ENCODE data around the gene TMEM60.
"Not testable (repeated sequence)": the region's sequence is repeated elsewhere in the genome, so short reads cannot be mapped to it uniquely, and the experiment has no call there.

The TMEM60 gene, protein sequence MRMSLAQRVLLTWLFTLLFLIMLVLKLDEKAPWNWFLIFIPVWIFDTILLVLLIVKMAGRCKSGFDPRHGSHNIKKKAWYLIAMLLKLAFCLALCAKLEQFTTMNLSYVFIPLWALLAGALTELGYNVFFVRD

DNA sequence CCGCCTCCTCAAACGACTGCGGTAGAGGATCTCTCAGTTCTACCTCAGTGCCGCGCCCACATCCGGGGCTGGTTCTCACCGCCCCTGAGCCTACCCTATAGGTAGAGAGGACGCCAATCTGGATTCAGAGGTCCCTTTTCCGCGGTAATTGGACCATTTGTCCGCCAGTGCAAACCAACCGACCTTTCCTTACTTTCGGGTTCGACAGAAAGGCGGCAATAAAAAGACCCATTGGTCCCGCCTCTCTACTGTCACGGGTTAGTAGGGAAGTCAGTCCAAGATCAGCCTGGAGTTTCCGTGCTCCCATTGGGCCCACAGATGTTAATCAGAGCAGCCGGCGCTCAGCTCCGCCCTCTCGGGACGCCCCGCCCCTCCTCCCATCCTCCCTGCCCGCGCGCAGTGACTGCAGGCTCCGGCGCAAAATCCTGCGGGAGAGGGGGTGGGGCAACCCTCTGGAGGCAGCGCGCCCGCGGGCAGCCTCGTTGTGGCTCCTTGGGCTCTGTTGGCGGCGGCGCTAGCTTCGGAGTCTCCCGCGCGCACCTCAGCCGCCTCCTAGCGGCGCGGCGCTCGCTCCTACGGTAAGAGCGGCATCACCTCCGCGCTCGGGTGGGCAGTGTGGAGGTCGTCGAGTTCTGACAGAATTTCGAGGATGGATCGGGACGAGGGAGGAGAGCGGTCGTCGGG is at the start of gene TMEM60, which contains the start of gene PHTF2:
Gene TMEM60 (minus strand): TSS at position 41 of the 684 bp plus-strand sequence. CDS start 4,061 bp downstream, outside the sequence.
Gene PHTF2 (plus strand): TSS at position 380 of the 684 bp plus-strand sequence.
- peak; percentile 100 for DNase-seq

DNA sequence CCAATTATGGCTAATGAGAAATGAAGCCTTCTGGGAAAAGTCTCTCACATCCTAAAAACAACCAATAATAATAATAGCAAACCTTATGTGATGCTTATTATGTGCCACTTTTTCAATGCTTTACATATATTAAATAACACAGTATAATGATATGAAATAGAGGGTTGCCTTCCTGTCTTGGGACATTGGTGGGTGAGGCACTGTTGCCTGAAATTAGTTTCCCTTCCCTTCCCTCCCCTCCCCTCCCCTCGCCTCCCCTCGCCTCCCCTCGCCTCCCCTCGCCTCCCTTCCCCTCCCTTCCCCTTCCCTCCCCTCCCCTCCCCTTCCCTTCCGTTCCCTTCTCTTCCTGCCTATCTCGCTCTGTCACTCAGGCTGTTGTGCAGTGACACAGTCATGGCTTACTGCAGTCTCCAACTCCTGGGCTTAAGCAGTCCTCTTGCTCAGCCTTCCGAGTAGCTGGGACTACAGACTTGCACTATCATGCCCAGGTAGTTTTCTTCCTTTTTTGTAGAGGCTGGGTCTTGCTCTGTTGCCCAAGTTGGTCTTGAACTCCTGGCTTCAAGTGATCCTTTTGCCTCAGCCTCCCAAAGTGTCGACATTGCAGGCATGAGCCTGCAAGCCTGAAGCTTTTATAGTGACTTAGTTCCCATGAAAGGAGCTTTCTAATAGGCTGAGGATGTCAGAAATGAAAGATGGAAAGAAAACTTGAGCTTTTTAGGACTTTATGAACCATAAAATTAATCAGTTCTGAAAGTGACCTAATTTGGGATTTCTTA is 48.3 kb upstream of the TMEM60 start:
- DNase-seq: no peak

DNA sequence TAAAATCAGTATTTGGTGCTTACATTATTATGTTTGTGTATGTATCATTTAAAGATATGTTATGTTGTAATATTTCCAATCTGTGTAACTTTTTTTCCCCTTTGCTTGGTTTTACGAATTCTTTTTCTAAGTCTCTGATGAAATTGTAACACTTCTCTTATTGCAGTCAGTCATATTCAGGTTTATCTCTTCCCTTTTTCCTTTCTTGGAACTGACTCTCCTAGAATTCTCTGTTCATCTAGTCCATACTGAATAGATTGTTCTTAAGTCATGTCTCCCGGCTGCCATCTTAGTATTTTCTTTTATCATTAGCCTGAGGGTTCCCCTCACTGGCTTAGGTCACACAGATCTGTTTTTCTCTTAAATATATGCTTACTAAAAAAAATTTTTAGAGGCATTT is 45.0 kb upstream of the TMEM60 start:
- DNase-seq: peak; percentile 41

DNA sequence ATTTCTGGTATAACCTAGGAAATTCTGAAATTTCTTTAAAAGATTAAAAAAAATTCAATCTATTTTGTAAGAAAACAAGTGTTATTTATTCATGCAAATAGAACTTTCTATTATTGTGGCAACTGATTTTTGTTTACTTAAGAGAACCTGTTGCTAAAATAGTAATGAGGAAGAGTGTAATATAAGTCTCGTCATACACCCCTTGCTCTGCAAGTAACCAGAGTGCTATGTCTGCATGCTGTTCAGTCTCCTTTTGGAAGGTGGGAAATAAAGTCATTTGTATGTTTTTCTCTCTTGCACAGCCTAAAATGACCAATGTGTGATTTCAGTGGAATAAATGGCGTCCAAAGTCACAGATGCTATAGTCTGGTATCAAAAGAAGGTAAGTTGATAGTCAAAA is 41.7 kb upstream of the TMEM60 start:
- DNase-seq: no peak

DNA sequence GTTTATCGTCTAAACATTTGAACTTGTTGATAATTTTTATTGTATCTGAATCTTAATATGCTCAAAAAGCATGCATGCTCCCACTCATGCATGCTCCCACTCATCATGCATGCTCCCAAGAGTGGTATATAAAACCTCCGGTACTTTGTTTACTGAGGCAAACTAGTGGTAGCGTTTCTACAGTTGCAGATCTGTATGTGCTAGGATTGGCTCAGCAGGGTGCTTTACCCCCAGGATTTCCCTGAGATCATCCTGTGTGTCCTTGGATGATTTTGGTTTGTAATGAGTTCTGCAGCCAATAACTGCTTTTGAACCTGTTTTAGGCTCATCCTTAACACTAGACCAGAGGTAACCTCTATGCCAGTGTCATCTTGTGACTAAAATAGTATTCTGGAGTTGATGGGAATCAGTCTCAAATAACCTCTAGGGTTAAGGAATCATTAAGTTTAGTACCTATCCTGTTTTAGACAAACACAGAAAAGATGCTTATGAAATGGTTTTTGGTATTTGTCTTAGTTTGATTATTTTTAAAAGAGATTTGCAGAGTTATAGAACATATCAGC is 40.8 kb upstream of the TMEM60 start:
- no peak for DNase-seq

DNA sequence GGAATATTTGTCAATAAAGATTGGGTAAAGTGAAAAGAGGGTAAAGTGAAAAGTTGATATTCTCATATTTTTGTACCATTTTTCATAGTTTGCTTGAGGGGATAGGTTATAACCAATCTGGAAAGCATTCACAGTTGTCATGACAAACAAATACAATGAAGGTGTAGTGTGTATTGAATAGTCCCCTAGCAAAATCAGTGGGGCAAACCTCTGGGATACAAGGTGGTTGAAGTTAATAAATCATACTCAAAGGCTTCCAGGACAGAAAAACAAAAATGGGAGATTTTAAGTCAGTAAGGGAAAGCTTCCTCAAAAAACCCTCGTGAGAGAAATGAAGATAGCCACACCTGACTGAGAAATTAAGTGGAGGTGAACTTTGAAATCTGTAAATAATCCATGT is 39.7 kb upstream of the TMEM60 start:
- no peak for DNase-seq

DNA sequence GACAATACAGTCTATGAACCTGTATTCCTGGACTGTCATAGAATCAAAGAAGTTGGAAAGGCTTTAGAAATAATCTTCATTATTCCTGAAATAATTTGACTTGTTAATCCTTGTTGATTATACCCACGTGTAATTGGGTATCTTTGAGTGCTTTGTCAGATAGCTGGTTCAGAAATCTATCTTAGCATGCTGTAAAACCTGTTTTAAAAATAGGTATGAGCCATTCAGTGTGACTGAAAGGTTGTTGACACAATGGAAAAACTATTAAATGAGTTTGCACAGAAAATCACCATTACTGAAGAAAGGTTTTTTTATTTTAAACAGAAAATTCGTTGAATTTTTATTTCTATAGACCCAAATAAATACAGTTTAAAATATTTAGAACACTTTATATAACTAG is 39.0 kb upstream of the TMEM60 start:
- no peak for DNase-seq

DNA sequence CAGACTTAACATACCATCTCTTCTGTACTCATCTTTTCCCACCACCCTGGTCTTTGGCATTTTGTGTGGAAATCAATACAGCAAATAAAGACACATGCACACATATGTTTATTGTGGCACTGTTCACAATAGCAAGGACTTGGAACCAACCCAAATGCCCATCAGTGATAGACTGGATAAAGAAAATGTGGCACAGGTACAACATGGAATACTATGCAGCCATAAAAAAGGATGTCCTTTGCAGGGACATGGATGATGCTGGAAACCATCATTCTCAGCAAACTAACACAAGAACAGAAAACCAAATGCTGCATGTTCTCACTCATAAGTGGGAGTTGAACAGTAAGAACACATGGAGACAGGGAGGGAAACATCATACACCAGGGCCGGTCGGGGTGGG is 38.2 kb upstream of the TMEM60 start:
- DNase-seq: not testable (repeated sequence)

DNA sequence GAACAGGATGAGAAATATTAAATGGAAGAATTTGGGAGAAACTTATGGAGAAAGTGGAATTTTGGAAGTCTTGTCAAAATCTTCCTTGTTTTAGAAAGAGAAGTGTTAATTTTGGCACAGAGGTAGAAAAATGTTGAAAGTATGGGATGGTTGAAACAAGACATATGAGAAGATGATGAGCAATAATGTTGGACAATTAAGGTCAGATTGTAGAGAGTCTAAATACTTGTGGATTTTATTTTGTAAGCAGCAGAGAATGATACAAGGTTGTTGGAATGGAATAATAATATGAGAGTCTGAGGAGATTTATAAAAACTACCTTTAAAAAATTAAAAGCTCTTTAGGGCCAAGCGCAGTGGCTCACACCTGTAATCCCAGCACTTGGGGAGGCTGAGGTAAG is 34.9 kb upstream of the TMEM60 start:
- no peak for DNase-seq

DNA sequence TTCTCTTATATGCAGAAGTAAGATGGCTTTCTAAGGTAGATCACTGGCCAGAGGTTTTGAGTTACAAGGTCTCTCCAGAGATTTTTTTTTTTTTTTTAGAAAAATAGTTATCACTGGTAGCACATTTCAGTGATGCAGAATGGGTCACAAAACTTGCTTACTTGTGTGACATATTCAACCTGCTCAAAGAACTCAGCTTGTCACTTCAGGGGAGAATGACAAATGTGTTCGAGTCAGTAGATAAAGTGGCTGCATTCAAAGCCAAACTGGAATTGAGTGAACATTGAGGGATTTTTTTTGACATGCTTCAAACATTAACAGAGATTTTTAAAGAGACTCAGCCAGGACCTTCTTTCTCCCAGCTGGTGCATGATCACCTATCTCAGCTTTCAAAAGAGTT is 33.7 kb upstream of the TMEM60 start:
- no peak for DNase-seq

DNA sequence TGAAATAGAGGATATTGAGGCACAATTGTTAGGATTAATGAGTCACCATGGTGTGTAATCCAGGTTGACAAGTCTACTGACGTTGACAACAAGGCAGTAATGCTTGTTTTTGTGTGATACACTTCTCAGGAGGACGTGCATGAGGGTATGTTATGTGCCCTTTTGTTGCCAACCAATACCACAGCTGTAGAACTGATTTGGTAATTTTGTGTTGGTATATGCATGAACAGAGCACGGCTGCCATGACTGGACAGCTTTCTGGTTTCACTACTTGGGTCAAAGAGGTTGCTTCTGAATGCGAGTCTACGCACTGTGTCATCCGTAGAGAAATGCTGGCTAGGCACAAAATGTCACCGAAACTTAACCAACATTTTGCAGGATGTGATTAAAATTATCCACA is 33.2 kb upstream of the TMEM60 start:
- no peak for DNase-seq

DNA sequence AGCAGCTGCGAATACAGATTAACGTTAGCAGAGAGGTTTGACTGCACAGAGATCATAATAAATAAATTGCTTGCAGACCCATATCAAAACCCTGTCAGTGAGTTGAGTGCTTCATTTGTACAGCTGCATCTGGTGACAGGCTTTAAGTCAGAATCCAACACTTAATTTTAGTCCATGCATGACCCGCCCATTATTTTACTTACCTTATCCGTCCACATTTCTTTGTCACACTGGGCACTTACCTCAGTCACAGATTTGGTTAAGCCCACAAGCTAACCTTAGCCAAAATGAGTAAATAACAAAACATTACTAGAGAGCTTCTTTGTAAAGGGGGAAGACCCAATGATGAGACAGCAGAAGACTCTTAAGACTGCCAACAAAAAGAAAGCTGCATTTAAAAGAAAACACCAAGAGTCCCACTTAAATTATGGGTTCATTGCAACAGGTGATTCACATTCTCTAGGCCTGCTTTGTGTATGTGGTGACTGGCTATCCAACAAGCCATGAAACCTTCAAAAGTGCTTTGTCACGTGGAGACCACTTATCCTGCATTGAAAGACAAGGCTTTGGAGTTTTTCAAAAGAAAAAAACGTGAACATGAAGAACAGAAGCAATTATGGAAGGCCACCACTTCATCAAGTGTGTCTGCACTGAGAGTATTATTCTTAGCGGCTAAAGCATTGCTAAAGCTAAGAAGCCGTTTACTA is 32.6 kb upstream of the TMEM60 start:
- no peak for DNase-seq

DNA sequence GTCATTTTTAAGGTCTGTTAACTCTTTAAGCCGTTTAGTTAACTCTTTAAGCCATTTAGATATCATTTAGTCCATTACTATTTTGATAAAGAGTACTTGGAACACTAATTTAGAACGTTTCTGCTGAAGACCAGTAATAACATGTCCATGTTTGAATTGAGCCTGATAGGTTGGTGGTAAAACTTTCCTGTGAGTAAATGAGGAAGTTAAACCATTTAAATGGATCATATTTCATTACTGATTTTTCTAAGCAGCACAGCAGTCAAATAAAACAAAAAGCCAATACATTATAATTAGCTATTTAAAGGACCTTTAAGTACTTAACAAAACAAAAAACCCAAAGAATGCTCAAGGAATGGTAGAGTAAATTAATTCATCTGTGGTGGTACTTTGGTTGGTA is 29.8 kb upstream of the TMEM60 start:
- DNase-seq: peak; percentile 32

DNA sequence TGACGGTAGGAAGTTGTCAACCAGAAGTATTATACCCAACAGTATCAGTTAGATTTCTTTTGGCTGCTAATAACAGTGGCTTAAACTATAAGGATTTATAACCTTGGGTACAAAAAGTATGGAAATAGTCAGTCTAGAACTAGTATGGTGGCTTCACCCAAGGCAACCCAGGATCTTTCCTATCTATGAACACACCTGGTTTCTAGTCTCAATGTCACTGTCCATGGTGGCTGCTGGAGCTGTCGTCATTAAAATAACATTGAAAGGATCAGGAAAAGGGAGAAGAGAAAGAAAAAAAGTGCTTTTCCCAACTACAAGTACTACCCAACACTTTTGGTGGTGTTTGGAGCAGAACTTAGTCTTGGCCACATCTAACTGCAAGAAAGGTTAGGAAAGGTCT is 28.1 kb upstream of the TMEM60 start:
- no peak for DNase-seq

DNA sequence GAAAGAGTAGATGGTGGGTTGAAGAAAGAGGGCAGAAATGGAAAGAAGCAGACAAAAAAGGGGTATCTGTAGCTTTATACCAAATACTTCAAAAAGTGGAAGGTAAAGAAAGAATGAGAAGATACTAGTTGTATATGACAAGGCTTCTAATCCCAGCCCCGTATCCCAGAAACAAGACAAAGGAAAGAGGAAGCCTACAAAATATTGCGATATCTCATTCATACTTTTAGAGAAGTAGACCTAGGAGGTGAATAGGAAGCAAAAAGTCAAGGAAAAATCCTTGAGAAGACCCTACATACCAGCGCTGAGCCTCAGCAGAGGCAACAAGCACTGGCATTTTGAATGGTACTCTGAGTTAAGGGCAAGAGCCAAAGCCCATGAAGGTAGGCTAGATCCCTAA is 26.9 kb upstream of the TMEM60 start:
- no peak for DNase-seq

DNA sequence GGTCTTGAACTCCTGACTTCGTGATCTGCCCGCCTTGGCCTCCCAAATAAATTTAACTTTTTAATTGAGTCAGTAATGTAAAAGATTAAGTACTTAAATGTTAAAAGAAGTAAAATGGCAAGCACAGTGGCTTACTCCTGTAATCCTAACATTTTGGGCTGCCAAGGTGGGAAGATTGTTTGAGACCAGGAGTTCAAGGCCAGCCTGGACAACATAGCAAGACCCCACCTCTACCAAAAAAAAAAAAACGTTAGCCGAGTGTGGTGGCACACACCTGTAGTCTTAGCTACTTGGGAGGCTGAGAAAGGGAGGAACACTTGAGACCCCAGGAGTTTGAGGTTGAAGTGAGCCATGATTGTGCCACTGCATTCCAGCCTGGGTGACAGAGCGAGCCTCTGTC is 26.4 kb upstream of the TMEM60 start:
- no peak for DNase-seq

DNA sequence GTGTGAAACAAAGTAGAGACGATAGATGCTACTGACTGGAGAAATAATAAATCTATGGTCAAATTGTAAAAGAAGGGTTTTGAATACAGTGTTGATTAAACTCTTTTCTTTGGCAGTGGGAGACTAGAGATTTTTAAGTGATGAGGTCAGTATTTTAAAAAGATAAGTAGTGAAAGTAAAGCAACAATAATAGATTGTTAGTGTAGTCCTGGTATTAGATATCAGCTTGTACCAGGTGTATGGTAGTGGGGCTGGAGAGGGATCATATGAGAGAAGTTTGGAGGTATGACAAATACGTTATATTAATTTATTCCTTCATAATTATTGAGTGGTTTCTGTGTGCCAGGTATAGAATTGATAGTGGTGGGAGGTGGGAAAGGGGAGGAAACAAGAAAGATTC is 25.6 kb upstream of the TMEM60 start:
- no peak for DNase-seq

DNA sequence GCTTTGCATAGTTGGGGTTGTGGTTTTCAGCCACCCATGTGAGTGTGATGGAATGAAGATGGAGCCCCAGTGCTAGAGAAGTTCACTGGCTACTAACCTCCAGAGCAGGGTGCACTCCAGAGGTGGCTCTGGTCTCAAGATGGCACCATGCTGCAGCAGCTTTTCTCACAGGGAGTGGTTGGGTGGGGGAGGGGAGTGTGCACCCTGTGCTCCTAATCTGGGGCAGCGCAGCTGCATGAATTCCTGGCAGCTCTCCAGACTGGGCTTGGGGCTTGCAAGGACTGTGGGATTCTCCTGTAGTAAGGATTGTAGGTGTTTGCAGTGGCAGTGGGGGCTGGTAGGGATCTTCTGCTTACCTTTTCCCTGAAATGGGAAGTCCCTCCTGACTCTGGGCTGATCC is 24.0 kb upstream of the TMEM60 start:
- DNase-seq: peak; percentile 80

DNA sequence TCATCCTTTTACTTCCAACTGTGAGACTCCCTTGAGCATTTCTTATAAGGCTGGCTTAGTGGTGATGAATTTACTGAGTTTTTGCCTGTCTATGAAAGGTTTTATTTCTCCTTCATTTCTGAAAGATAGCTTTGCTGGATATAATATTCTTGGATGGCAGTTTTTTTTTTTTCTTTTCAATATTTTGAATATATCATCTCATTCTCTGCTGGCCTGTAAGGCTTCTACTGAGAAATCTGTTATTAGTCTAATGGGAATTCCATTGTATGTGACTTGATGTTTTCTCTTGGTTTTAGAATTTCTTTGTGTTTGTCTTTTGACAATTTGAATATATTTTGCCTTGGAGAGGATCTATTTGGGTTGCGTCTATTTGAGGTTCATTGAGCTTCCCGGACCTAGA is 22.7 kb upstream of the TMEM60 start:
- no peak for DNase-seq

DNA sequence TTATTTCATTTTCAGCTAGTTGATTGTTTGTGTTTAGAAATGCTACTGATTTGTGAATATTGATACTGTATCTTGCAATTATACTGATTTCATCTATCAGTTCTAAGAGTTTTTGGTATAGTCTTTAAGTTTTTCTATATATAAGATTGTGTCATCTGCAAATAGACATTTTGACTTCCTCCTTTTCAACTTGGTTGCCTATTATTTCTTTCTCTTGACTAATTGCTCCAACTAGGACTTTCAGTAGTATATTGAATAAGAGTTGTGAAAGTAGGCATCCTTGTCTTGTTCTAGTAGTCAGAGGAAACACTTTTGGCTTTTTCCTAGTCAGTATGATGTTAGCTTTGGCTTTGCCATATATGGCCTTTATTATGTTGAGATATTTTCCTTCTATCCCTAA is 20.8 kb upstream of the TMEM60 start:
- no peak for DNase-seq

DNA sequence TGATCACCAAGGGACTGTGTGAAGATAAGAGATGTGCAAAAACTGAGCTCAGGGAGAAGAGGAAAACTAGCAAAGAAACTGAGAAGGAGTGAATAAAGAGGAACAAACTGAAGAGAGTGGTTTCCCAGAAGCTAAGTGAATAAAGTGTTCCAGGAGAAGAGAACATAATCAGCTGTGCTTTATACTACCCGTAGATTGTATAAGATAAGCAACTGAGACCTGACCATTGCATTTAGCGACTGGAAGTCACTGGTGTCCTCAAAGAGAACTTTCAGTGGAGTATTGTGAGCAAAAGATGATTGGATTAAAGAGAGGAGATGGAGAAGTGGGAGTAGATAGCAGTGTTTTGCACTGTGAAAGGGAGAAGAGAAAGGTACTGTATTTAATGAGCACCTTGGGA is 14.9 kb upstream of the TMEM60 start:
- no peak for DNase-seq

DNA sequence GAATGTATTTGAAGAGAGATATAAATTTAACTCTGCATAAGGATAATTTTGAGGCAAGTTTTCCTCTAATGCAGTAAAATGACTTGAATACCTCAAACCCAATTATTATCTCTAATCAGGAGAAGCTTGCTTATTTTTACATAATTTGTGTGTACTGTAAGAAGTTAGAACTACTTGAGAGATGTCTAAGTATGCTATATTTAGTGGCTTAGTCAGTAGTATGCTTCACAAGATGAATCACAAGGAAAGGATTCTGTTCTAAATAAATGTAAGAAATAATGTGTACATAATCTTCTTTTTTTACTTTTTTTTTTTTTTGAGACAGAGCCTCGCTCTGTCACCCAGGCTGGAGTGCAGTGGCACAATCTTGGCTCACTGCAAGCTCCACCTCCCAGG is 14.1 kb upstream of the TMEM60 start:
- DNase-seq: no peak
